HL-60 (cell line): ENCODE measurements around the gene F2RL3.

Experiments
- DNase-seq, 2 experiments: peaks; one replicate each; pipeline ENCODE4 v3.0.0-alpha.2; 2010 to 2020; ENCODE audit warnings: low read depth in 1 of 2, low spot score in 1 of 2
- H3K27ac ChIP-seq: fragments of 250-450 bp; sonication (Bioruptor Pico); replicated peaks from 2 replicates; pipeline ENCODE4 v1.5.1; 2020; ENCODE audit warnings: mild to moderate bottlenecking, moderate library complexity
- H3K27me3 ChIP-seq: fragments of 250-450 bp; sonication (Bioruptor Pico); 2 replicates; pipeline ENCODE4 v1.5.1; 2021; ENCODE audit warnings: mild to moderate bottlenecking, moderate library complexity; ENCODE audit not compliant: insufficient read depth, poor library complexity, severe bottlenecking
- H3K4me3 ChIP-seq: replicated peaks from 2 replicates; pipeline ENCODE4 v1.5.1; 2011; ENCODE audit warnings: mild to moderate bottlenecking, control low read depth, low read length; ENCODE audit not compliant: insufficient read depth
- GABPA ChIP-seq: IDR thresholded peaks from 2 replicates; pipeline ENCODE4 v1.6.1; 2012; ENCODE audit warnings: low read depth
- POLR2AphosphoS5 ChIP-seq: IDR thresholded peaks from 2 replicates; pipeline ENCODE4 v1.6.1; 2012; ENCODE audit warnings: low read depth
- SPI1 ChIP-seq: IDR thresholded peaks from 2 replicates; pipeline ENCODE4 v1.6.1; 2012; ENCODE audit warnings: low read depth, mild to moderate bottlenecking, borderline replicate concordance
- TF ChIP-seq, protein P1 (sequence below): IDR thresholded peaks from one replicate; pipeline ENCODE4 v1.5.1; 2011; ENCODE audit warnings: low read length, control low read depth, inconsistent platforms; ENCODE audit not compliant: insufficient read depth
- TF ChIP-seq, protein P2 (sequence below): IDR thresholded peaks from 2 replicates; pipeline ENCODE4 v1.6.1; 2012; ENCODE audit warnings: low read depth; ENCODE audit not compliant: insufficient replicate concordance

The F2RL3 gene

DNA sequence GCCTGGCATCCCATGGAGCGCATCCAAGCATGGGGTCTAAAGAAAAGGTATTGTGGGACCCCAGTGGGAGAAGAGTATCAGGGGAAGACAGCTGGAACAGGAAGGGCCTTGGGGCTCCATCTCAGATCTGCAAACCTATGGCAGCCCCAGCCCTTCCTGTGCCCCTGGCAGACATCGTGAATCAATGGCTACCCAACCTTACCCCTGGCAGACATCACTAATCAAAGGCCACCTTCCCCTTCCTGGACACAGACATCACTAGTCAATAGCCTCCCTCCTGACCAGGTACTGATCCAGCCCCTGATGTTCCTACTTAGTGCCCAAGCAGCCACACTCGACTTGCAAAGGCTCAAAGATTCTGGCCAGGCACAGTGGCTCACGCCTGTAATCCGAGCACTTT lies 15.8 kb downstream of the F2RL3 start:
- no peak overlapping the region for H3K27ac ChIP-seq
- H3K27me3 ChIP-seq: no peaks in the 10 kb centered on the region
- no peak for DNase-seq
- H3K4me3 ChIP-seq: no peak overlapping the region
- TF ChIP-seq POLR2AphosphoS5: no peak

DNA sequence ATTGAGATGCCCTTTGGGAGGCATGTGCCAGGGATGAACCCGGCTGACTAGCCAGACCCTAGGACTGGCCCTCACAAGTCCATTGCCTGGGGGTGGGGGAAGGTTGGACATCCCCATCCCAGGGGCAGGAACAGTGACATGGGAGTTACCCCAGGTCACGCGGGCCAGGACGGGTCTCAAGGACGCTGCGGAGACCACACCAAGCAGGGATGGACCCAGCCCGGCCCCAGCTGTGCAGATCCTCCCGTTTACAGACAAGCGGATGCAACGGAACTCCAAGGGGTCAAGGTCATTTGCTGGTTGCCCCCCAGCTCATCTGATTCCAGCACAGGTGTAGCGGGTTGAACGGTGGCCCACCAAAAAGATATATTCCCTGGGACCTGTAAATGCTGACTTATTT lies 20.0 kb downstream of the F2RL3 start:
- TF ChIP-seq, protein P1, sequence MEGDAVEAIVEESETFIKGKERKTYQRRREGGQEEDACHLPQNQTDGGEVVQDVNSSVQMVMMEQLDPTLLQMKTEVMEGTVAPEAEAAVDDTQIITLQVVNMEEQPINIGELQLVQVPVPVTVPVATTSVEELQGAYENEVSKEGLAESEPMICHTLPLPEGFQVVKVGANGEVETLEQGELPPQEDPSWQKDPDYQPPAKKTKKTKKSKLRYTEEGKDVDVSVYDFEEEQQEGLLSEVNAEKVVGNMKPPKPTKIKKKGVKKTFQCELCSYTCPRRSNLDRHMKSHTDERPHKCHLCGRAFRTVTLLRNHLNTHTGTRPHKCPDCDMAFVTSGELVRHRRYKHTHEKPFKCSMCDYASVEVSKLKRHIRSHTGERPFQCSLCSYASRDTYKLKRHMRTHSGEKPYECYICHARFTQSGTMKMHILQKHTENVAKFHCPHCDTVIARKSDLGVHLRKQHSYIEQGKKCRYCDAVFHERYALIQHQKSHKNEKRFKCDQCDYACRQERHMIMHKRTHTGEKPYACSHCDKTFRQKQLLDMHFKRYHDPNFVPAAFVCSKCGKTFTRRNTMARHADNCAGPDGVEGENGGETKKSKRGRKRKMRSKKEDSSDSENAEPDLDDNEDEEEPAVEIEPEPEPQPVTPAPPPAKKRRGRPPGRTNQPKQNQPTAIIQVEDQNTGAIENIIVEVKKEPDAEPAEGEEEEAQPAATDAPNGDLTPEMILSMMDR: no peak
- no peak for TF ChIP-seq GABPA
- TF ChIP-seq POLR2AphosphoS5: no peak
- TF ChIP-seq SPI1: no peak
- TF ChIP-seq, protein P2, sequence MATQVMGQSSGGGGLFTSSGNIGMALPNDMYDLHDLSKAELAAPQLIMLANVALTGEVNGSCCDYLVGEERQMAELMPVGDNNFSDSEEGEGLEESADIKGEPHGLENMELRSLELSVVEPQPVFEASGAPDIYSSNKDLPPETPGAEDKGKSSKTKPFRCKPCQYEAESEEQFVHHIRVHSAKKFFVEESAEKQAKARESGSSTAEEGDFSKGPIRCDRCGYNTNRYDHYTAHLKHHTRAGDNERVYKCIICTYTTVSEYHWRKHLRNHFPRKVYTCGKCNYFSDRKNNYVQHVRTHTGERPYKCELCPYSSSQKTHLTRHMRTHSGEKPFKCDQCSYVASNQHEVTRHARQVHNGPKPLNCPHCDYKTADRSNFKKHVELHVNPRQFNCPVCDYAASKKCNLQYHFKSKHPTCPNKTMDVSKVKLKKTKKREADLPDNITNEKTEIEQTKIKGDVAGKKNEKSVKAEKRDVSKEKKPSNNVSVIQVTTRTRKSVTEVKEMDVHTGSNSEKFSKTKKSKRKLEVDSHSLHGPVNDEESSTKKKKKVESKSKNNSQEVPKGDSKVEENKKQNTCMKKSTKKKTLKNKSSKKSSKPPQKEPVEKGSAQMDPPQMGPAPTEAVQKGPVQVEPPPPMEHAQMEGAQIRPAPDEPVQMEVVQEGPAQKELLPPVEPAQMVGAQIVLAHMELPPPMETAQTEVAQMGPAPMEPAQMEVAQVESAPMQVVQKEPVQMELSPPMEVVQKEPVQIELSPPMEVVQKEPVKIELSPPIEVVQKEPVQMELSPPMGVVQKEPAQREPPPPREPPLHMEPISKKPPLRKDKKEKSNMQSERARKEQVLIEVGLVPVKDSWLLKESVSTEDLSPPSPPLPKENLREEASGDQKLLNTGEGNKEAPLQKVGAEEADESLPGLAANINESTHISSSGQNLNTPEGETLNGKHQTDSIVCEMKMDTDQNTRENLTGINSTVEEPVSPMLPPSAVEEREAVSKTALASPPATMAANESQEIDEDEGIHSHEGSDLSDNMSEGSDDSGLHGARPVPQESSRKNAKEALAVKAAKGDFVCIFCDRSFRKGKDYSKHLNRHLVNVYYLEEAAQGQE: no peak

DNA sequence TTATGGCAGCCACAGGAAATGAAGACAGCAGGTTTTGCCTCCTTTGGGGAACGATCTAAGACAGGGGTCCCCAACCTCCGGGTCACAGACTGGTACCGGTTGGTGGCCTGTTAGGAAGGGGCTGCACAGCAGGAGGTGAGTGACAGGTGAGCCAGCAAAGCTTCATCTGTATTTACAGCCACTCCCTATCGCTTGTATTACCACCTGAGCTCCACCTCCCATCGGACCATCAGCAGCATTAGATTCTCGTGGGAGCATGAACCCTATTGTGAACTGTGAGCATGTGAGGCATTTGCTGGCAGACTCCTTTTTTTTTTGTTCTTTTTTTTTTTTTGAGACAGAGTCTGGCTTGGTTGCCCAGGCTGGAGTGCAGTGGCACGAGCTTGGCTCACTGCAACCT lies 22.2 kb downstream of the F2RL3 start:
- TF ChIP-seq SPI1 (no peak), GABPA (no peak), POLR2AphosphoS5 (no peak)
- TF ChIP-seq, protein P1: no peak
- TF ChIP-seq, protein P2: no peak
- Histone ChIP-seq H3K4me3 (no peak overlapping the region), H3K27ac (no peak overlapping the region), H3K27me3 (no peaks in the 10 kb centered on the region)
- DNase-seq: no peak

More for the DNA sequence above, 20.0 kb downstream of the F2RL3 start:
- no peak overlapping the region for H3K27ac ChIP-seq
- no peak for DNase-seq
- H3K27me3 ChIP-seq: no peaks in the 10 kb centered on the region
- no peak overlapping the region for H3K4me3 ChIP-seq

DNA sequence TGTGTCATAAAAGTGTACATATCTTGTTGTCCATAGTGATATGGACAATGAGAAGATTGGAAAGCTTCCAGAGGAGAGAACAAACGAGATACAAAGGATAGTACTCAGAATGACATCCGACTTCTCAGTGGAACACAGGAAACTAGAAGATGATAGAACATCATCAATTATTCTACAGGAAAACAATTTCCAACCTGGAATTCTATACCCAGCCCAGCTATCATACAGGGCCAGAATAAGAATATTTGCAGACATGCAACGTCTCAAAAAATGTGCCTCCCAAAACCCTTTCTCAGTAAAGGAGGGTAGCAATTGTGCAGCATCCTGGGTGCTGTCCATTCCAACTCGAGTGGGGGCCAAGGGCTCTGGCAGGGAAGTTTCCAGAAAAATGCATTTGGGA lies 24.0 kb downstream of the F2RL3 start:
- H3K27me3 ChIP-seq: no peaks in the 10 kb centered on the region
- TF ChIP-seq GABPA (no peak), SPI1 (no peak), POLR2AphosphoS5 (no peak)
- TF ChIP-seq, protein P2: no peak
- TF ChIP-seq, protein P1: no peak
- no peak overlapping the region for H3K27ac ChIP-seq
- DNase-seq: no peak
- no peak overlapping the region for H3K4me3 ChIP-seq
